Mesenchymal stem cell (in vitro differentiated cells and primary cell): ENCODE measurements around the gene TDRD15.

Experiments used
- DNase-seq: peaks from one replicate; pipeline ENCODE4 v3.0.0-alpha.2; 2013
- H2AFZ ChIP-seq: one replicate; pipeline ENCODE4 v1.6.1; 2013; ENCODE audit warnings: low read depth, mild to moderate bottlenecking, control low read depth, inconsistent platforms, low read length, moderate library complexity
- H2AK5ac ChIP-seq: 2 replicates; pipeline ENCODE4 v1.6.1; 2013; ENCODE audit warnings: low read length, moderate library complexity, mild to moderate bottlenecking, inconsistent platforms; ENCODE audit not compliant: severe bottlenecking
- H2BK120ac ChIP-seq: one replicate; pipeline ENCODE4 v1.6.1; 2013; ENCODE audit warnings: low read depth, mild to moderate bottlenecking, inconsistent platforms, low read length, moderate library complexity
- H2BK12ac ChIP-seq, 2 experiments: one replicate each; pipeline ENCODE4 v1.6.1; 2013; ENCODE audit warnings: inconsistent platforms in 2 of 2, low read length in 2 of 2, mild to moderate bottlenecking in 2 of 2, moderate library complexity in 2 of 2, control low read depth in 1 of 2
- H2BK15ac ChIP-seq: one replicate; pipeline ENCODE4 v1.6.1; 2013; ENCODE audit warnings: mild to moderate bottlenecking, low read depth, inconsistent platforms; ENCODE audit not compliant: poor library complexity, severe bottlenecking
- H2BK5ac ChIP-seq: 2 replicates; pipeline ENCODE4 v1.6.1; 2013; ENCODE audit warnings: low read depth, mild to moderate bottlenecking, low read length, control low read depth, inconsistent platforms; ENCODE audit not compliant: poor library complexity, severe bottlenecking
- H3K14ac ChIP-seq, 2 experiments: one replicate each; pipeline ENCODE4 v1.6.1; 2013; ENCODE audit warnings: inconsistent platforms in 2 of 2, low read length in 2 of 2, control low read depth in 1 of 2, mild to moderate bottlenecking in 1 of 2, moderate library complexity in 1 of 2
- H3K18ac ChIP-seq, 2 experiments: one replicate each; pipeline ENCODE4 v1.6.1; 2013; ENCODE audit warnings: inconsistent platforms in 2 of 2, low read length in 2 of 2, control low read depth in 1 of 2, low read depth in 1 of 2, mild to moderate bottlenecking in 1 of 2
- H3K23ac ChIP-seq, 2 experiments: one replicate each; pipeline ENCODE4 v1.6.1; 2013; ENCODE audit warnings: inconsistent platforms in 2 of 2, low read length in 2 of 2, mild to moderate bottlenecking in 2 of 2, moderate library complexity in 2 of 2, control low read depth in 1 of 2
- H3K27ac ChIP-seq: 2 replicates; pipeline ENCODE4 v1.5.1; 2013; ENCODE audit warnings: mild to moderate bottlenecking, moderate library complexity, low read length, control low read depth, inconsistent platforms; ENCODE audit not compliant: poor library complexity, severe bottlenecking
- H3K27me3 ChIP-seq, 2 experiments: 2 replicates each; pipeline versions ENCODE4 v1.6.1 to v1.7.0; 2013; ENCODE audit warnings: low read length in 2 of 2, mild to moderate bottlenecking in 2 of 2, moderate library complexity in 2 of 2, control low read depth in 1 of 2, inconsistent platforms in 1 of 2; ENCODE audit not compliant: control insufficient read depth in 1 of 2, insufficient read depth in 1 of 2
- H3K36me3 ChIP-seq, 2 experiments: 2 replicates each; pipeline versions ENCODE4 v1.6.1 to v1.7.0; 2013; ENCODE audit warnings: low read length in 2 of 2, control low read depth in 1 of 2, inconsistent platforms in 1 of 2, low read depth in 1 of 2, mild to moderate bottlenecking in 1 of 2; ENCODE audit not compliant: insufficient read depth in 2 of 2, control insufficient read depth in 1 of 2
- H3K4ac ChIP-seq, 2 experiments: one replicate each; pipeline ENCODE4 v1.6.1; 2013; ENCODE audit warnings: inconsistent platforms in 2 of 2, low read length in 2 of 2, mild to moderate bottlenecking in 2 of 2, moderate library complexity in 2 of 2, control low read depth in 1 of 2, low read depth in 1 of 2
- H3K4me1 ChIP-seq: 2 replicates; pipeline ENCODE4 v1.6.1; 2013; ENCODE audit warnings: low read depth, low read length, control low read depth; ENCODE audit not compliant: control insufficient read depth, insufficient read depth
- H3K4me2 ChIP-seq: 2 replicates; pipeline ENCODE4 v1.6.1; 2013; ENCODE audit warnings: low read length, mild to moderate bottlenecking, inconsistent platforms; ENCODE audit not compliant: poor library complexity, severe bottlenecking
- H3K4me3 ChIP-seq, 2 experiments: 2 replicates each; pipeline versions ENCODE4 v1.5.1 to v1.7.0; 2013; ENCODE audit warnings: low read length in 2 of 2, mild to moderate bottlenecking in 2 of 2, control low read depth in 1 of 2, low read depth in 1 of 2; ENCODE audit not compliant: insufficient read depth in 1 of 2
- H3K79me1 ChIP-seq: replicated peaks from 2 replicates; pipeline ENCODE4 v1.6.1; 2013; ENCODE audit warnings: mild to moderate bottlenecking, control low read depth, low read length, inconsistent platforms; ENCODE audit not compliant: poor library complexity, severe bottlenecking
- H3K9ac ChIP-seq: 2 replicates; pipeline ENCODE4 v1.7.0; 2013; ENCODE audit warnings: mild to moderate bottlenecking, low read length, moderate library complexity
- H3K9me3 ChIP-seq: 2 replicates; pipeline ENCODE4 v1.7.0; 2013; ENCODE audit warnings: mild to moderate bottlenecking, low read length; ENCODE audit not compliant: control insufficient read depth
- H4K8ac ChIP-seq: one replicate; pipeline ENCODE4 v1.6.1; 2013; ENCODE audit warnings: inconsistent platforms, mild to moderate bottlenecking, low read length, moderate library complexity
- H4K91ac ChIP-seq: one replicate; pipeline ENCODE4 v1.6.1; 2013; ENCODE audit warnings: mild to moderate bottlenecking, low read length, inconsistent platforms
- WGBS: methylation state at CpG from one replicate; pipeline ENCODE4 v1.1.7; 2013; ENCODE audit warnings: mixed read lengths; 5-methylcytosine and 5-hydroxymethylcytosine counted together

The TDRD15 gene

GRCh38 chr2:21183306-21183705, 59.5 kb downstream of the TDRD15 start:
- Histone ChIP-seq H3K4me1 (no peaks in the 10 kb centered on the region), H3K79me1 (no peaks in the 10 kb centered on the region)
- WGBS = 82% methylated on average over 4 of the region's 4 CpGs

GRCh38 chr2:21183726-21184125, 60.0 kb downstream of the TDRD15 start:
- Histone ChIP-seq H2BK5ac (no peak overlapping the region), H3K4me3 (no peak overlapping the region), H2AFZ (no peak overlapping the region), H2AK5ac (no peak overlapping the region), H2BK120ac (no peak overlapping the region), H3K4me2 (no peak overlapping the region), H3K79me1 (no peaks in the 10 kb centered on the region), H2BK12ac (no peak overlapping the region), H3K27me3 (no peaks in the 10 kb centered on the region), H3K9ac (no peak overlapping the region), H3K23ac (no peak overlapping the region), H3K18ac (no peak overlapping the region), H3K14ac (no peak overlapping the region), H3K9me3 (no peaks in the 10 kb centered on the region), H3K4me1 (no peaks in the 10 kb centered on the region), H3K27ac (no peak overlapping the region), H2BK15ac (no peak overlapping the region), H4K91ac (no peak overlapping the region), H3K36me3 (no peaks in the 10 kb centered on the region), H3K4ac (no peak overlapping the region), H4K8ac (no peak overlapping the region)
- WGBS = 100% methylated on average over 1 of the region's 2 CpGs
- DNase-seq = no peak

More at GRCh38 chr2:21183306-21183705, 59.5 kb downstream of the TDRD15 start:
- Histone ChIP-seq H3K4me2 (no peak overlapping the region), H3K27me3 (no peaks in the 10 kb centered on the region), H3K4me3 (no peak overlapping the region), H2AFZ (no peak overlapping the region), H2BK5ac (no peak overlapping the region), H3K18ac (no peak overlapping the region), H3K27ac (no peak overlapping the region), H4K91ac (no peak overlapping the region), H2BK120ac (no peak overlapping the region), H2BK12ac (no peak overlapping the region), H3K23ac (no peak overlapping the region), H2BK15ac (no peak overlapping the region), H3K9me3 (no peaks in the 10 kb centered on the region), H4K8ac (no peak overlapping the region), H3K36me3 (no peaks in the 10 kb centered on the region), H2AK5ac (no peak overlapping the region), H3K14ac (no peak overlapping the region), H3K9ac (no peak overlapping the region), H3K4ac (no peak overlapping the region)
- no peak for DNase-seq

GRCh38 chr2:21191535-21191934, 67.8 kb downstream of the TDRD15 start:
- no peak overlapping the region for H4K91ac ChIP-seq
- H3K4me3 ChIP-seq = no peak overlapping the region
- no peak overlapping the region for H2BK5ac ChIP-seq
- no peaks in the 10 kb centered on the region for H3K27me3 ChIP-seq
- H2BK12ac ChIP-seq = no peak overlapping the region
- H3K4ac ChIP-seq = no peak overlapping the region
- H3K23ac ChIP-seq = no peak overlapping the region
- WGBS = 96% methylated on average over 2 of the region's 2 CpGs
- H2AK5ac ChIP-seq = no peak overlapping the region
- H2BK120ac ChIP-seq = no peak overlapping the region
- H2AFZ ChIP-seq = no peak overlapping the region
- H3K14ac ChIP-seq = no peak overlapping the region
- H3K36me3 ChIP-seq = no peaks in the 10 kb centered on the region
- no peak overlapping the region for H3K4me2 ChIP-seq
- H3K9ac ChIP-seq = no peak overlapping the region
- no peak overlapping the region for H4K8ac ChIP-seq
- DNase-seq = no peak
- H3K9me3 ChIP-seq = no peaks in the 10 kb centered on the region
- H3K4me1 ChIP-seq = no peaks in the 10 kb centered on the region
- no peak overlapping the region for H3K18ac ChIP-seq
- no peaks in the 10 kb centered on the region for H3K79me1 ChIP-seq
- H3K27ac ChIP-seq = no peak overlapping the region
- H2BK15ac ChIP-seq = no peak overlapping the region
